Fibroblast of the conjunctiva (primary cell): ENCODE measurements around the gene USP10.
A peak's percentile ranks its signal among the peaks of the same experiment; 100 is the strongest.

Experiments
- DNase-seq: peaks from one replicate; pipeline ENCODE4 v3.0.0-alpha.2; 2010; ENCODE audit warnings: low read depth

The USP10 gene

GRCh38 chr16:84699147-84699711 lies 571 bp upstream of the USP10 start:
- no peak for DNase-seq

- DNase-seq = no peak
Measured at GRCh38 chr16:84700446-84701300, 873 bp downstream of the USP10 start.

GRCh38 chr16:84703681-84704080 lies 3.9 kb downstream of the USP10 start:
- DNase-seq = no peak

GRCh38 chr16:84704253-84704652 lies 4.5 kb downstream of the USP10 start:
- no peak for DNase-seq

GRCh38 chr16:84706856-84707255 lies 7.1 kb downstream of the USP10 start:
- DNase-seq = no peak

GRCh38 chr16:84709609-84710008 lies 9.8 kb downstream of the USP10 start:
- no peak for DNase-seq

- DNase-seq = no peak
Measured at GRCh38 chr16:84710686-84711085, 10.9 kb downstream of the USP10 start.

GRCh38 chr16:84712138-84712671 lies 12.4 kb downstream of the USP10 start:
- no peak for DNase-seq

- no peak for DNase-seq
Measured at GRCh38 chr16:84712801-84713775, 13.3 kb downstream of the USP10 start.

- DNase-seq = no peak
Measured at GRCh38 chr16:84714028-84714427, 14.2 kb downstream of the USP10 start.

- DNase-seq = no peak
Measured at GRCh38 chr16:84715424-84715823, 15.6 kb downstream of the USP10 start.

GRCh38 chr16:84715854-84716253 lies 16.1 kb downstream of the USP10 start:
- DNase-seq = no peak

- no peak for DNase-seq
Measured at GRCh38 chr16:84716740-84717139, 16.9 kb downstream of the USP10 start.

GRCh38 chr16:84717484-84717883 lies 17.7 kb downstream of the USP10 start:
- no peak for DNase-seq

- peak; percentile 43 for DNase-seq
Measured at GRCh38 chr16:84720177-84720579, 20.4 kb downstream of the USP10 start.

- DNase-seq = no peak
Measured at GRCh38 chr16:84722068-84722467, 22.3 kb downstream of the USP10 start.

- DNase-seq = no peak
Measured at GRCh38 chr16:84723906-84724305, 24.1 kb downstream of the USP10 start.

- DNase-seq = no peak
Measured at GRCh38 chr16:84724606-84725309, 25.0 kb downstream of the USP10 start.

- DNase-seq = no peak
Measured at GRCh38 chr16:84725481-84726078, 25.8 kb downstream of the USP10 start.

GRCh38 chr16:84726079-84726668 lies 26.4 kb downstream of the USP10 start:
- peak; percentile 74 for DNase-seq
